Keratinocyte (primary cell): ENCODE data around the gene SEMA3D.

ENCODE experiments used
- CTCF ChIP-seq, 3 experiments: IDR thresholded peaks in 1 of 3; conservative IDR thresholded peaks in 1 of 3; optimal IDR thresholded peaks in 1 of 3; 2 replicates in 2 of 3; 3 replicates in 1 of 3; pipeline versions ENCODE3 to v1.5.1; 2011; ENCODE audit warnings: low read length in 3 of 3, mild to moderate bottlenecking in 3 of 3, moderate library complexity in 2 of 3, control low read depth in 1 of 3, inconsistent platforms in 1 of 3; ENCODE audit not compliant: insufficient read depth in 2 of 3; ENCODE audit errors: extremely low read depth in 1 of 3
- EZH2 ChIP-seq: IDR thresholded peaks from one replicate; pipeline ENCODE4 v1.6.1; 2012; ENCODE audit warnings: inconsistent platforms, mild to moderate bottlenecking, low read length, moderate library complexity

- TF ChIP-seq EZH2 (no peak), CTCF (optimal IDR thresholded peaks at IDR 0.05 in 1 of 3, IDR thresholded peaks at IDR 0.05 in 1 of 3, conservative IDR thresholded peaks at IDR 0.05 in 1 of 3; ENCODE audit: extremely low read depth in 1 of 3, insufficient read depth in 2 of 3, low read length in 3 of 3) (no peak)
These were observed 126.2 kb downstream of the SEMA3D start for GRCh38 chr7:85060696-85061095.
